DMS53 (cell line): Measurements from ENCODE around the gene DCDC2.
"Not testable (repeated sequence)": the region's sequence is repeated elsewhere in the genome, so short reads cannot be mapped to it uniquely, and the experiment has no call there.

Experiments used
- DNase-seq: peaks from one replicate; lab custom pipeline; 2025; lab: John Stamatoyannopoulos, UW

Gene DCDC2

DNA sequence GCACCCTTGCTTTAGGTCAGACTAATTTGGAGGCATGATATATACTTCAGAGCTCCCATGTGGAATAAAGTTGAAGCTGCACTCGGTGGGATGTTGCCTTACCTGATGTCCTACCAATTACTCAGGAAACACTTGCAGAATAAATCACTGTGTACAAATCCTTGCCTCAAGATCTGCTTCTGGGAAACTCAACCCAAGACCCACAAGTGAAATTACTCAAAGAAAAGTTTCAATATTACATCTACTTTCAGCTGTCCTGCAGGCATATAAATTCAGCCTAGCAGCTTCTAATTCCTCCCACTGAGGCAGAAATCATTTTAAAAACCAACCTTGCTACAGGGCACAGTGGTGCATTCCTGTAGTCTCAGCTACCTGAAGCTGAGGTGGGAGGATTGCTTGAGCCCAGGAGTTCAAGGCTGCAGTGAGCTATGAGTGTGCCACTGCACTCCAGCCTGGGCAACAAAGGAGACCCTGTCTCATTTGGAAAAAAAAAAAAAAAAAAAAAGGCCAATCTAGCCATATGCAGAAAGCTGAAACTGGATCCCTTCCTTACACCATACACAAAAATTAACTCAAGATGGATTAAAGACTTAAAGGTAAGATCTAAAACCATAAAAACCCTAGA, 20.7 kb upstream of the DCDC2 start:
- DNase-seq, result no peak

- no peak for DNase-seq
Observed at GRCh38 chr6:24376871-24377270, 19.0 kb upstream of the DCDC2 start.

DNA sequence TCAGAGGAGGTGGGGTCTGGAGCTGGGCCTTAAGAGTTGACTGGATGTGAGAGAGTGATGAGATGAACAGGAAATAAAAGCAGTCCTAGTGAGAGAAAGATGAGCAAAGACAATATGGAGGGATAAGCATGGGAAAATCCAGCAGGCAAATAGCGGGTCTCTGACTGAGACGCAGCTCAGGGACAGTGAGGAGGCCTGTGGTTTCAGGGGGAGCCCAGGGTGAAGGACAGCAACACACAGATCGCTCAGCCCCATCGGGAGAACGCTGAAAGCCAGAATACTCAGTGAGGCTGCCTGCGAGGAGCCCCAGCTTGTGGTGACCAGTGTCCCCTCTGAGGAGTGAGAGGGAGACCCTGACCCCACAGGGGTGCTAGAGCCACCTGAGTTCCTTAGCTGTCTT, 16.8 kb upstream of the DCDC2 start:
- no peak for DNase-seq

DNA sequence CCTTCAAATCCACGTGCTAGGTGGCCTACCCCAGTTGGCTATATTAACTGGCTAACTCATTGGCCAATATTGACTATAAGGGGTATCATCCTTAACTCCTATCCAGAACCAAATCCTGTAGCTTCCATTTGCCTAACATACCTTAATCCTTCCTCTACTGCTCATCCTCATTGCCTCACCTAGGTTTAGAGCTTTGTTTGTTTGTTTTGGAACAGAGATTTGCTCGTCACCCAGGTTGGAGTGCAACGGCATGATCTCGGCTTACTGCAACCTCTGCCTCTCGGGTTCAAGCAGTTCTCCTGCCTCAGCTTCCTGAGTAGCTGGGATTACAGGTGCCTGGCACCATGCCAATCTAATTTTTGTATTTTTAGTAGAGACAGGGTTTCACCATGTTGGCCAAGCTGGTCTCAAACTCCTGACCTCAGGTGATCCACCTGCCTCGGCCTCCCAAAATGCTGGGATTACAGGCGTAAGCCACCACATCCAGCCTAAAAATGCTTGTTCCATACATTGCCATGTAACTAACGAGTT, 7.3 kb upstream of the DCDC2 start:
- DNase-seq, result peak; percentile 5

DNA sequence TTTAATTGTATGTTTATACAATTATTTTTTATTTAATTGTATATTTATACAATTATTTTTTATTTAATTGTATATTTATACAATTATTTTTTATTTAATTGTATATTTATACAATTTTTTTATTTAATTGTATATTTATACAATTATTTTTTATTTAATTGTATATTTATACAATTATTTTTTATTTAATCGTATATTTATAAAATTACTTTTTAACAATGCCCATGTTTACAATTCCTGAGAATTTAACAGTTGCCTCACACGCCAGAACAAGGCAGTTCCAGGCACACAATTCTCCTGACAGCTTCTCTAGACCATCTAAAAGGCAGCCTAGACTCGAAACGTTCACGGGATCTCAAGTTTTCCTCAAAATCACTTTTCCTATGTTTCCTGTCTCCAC, 4.5 kb upstream of the DCDC2 start:
- DNase-seq, result not testable (repeated sequence)

- DNase-seq, result peak; percentile 100
Observed at GRCh38 chr6:24359640-24360454, 2.0 kb upstream of the DCDC2 start.

- peak; percentile 84 for DNase-seq
Observed at GRCh38 chr6:24358219-24358821, 461 bp upstream of the DCDC2 start.

GRCh38 chr6:24356310-24356973, 1.4 kb downstream of the DCDC2 start:
- DNase-seq, result peak; percentile 35

- DNase-seq, result no peak
Observed at GRCh38 chr6:24355393-24355792, 2.5 kb downstream of the DCDC2 start.

DNA sequence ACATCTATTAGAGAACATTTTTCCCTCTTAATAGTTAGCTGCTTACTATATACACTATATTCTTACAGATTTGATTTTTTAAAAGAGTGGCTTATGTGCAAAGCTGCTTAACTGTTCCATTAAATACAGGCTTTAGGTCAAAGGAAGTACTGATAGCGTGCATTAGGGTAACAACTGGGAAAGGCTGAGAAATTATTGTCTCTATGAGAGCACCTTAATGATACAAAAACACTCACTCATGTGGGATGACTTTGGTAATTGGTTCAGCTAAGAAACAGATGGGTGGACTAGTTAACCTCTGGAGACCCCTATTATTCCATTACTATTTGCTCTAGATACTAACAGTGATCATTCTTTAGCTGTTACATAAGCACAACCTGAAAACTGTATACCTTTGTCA, 4.0 kb downstream of the DCDC2 start:
- DNase-seq, result no peak

DNA sequence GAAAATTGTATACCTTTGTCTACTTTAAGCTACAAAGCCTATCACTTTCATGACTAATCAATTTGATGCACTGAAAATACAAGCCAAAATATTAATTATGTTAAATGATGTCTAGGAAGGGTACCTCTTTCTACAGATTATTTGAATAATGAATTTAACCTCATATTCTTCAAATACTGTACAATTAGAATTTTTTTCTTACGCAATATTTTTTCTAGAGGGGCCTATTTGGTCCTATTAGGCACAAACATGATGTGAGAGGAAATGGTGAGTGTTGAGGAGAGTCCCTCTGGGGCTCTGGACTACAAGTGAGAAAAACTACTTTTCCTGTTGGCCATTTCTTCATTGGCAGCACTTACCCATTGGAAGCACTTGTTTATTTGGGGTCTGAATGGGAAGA, 5.4 kb downstream of the DCDC2 start:
- no peak for DNase-seq

DNA sequence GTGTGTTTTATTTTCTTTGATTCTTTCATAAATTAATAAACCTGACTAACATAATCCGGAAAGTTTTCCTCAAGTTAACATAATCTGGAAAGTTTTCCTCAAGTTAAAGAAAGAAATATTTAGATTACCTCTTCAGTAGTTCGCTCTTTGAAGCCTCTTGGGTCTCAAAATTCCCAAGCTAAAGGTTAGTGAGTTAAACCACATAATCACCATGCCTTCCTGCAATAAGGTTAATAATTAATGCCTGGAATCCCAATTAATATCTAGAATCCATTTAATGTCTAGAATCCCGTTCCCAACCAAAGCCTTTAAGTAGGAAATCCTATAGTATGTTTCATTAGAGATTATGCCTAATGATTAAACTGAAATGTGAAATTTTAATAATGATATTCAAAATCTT, 12.9 kb downstream of the DCDC2 start:
- no peak for DNase-seq

DNA sequence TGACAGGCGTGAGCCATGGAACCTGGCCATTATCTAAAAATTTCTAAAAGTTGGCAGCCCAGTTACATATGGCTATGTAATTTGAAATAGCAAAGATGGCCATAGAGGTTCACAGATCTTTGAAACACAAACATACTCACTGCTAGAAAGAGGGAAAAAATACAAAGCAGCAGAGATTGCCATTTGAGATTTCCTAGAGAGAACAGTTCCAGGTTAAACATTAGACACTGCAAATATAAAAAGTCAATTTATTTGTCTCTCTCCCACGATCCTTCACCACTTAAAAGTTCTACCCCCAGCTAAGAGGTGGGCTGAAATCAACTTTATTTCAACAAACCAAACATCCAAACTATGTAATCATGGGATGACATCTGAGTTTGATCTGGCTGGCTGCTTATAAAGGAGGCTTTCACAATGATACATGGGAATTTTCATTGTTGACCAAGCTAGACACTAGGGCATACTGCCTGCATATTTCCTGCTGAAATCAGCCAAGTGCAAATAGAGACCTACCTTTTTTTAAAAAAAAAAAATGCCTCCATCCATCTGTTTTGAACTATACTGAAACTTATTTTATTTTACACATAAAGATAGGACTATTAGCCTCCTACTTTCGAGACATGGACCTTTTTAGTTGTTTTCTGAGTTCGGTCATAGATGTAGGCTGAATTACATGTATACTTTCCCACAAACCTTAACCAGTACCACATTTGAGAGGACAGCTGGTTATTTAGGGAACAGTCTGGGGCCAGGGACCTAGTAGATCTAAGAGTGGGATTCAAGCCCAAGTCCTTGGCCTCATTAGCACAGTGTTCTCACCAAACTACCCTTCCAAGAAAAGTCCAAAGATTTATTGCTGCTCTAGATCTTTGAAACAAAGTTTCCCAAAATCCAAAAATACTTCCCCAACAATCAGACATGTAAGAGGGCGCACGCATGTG, 16.6 kb downstream of the DCDC2 start:
- peak; percentile 22 for DNase-seq

- no peak for DNase-seq
Observed at GRCh38 chr6:24339932-24340331, 17.9 kb downstream of the DCDC2 start.

DNA sequence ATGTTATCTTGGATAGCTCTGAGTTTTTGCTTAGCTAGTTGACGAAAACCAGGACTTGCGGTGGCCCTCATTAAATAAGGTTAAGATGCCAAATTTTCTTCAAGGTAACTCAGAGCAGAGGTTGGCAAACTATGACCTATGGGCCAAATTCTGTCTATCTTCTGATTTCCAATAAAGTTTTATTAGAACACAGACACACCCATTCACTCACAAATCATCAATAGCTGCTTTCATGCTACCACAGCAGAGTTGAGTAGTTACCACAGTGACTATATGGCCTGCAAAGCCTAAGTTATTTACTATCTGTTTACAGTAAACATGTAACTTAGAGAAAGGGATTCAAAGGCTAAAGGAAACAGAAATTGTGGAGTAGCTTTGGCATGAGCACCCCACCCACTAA, 23.6 kb downstream of the DCDC2 start:
- no peak for DNase-seq

DNA sequence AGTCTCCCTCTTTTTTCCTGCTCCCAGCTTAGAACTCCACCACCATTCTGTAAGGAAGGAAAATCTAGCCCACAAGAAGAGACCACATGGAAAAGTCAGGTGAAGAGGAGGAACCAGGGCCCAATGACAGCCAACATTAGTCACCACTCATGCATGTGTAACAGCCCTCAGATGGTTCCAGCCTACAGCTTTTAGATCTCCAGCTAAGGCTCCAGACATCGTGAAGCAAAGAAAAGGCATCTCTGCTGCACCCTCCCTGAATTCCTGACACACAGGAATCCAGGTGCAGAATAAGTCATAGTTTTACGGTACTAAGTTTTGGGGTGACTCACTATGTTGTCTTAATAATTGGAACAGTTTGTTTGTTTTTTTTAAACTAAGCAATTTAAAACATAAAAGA, 25.5 kb downstream of the DCDC2 start:
- DNase-seq, result no peak

DNA sequence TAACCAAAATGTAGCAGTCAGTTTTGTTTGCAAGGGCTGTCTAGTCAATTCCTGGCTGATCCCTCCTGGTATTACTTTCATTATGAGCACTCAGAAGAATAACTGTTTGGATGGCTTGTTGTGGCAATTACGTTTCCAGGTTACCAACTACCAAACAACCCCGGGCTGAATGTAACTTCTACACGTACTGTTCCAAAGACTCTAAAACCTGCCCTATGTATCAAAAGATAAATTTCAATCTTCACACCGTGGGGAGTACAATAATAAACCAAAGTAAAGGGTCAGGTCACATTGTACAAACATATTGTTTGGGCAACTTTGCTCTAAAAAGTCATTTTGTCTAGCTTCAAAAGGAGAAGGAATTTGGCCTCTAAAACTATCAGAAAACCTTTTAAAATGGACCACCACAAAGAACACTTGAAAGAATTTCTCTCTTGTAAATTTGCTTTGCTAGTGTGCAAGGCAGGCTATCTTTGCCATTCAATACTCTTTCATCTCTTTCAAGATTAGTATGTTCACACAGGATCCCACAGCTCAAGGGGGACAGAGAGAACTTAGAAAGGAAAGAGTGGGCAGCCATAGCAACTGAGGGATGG, 27.6 kb downstream of the DCDC2 start:
- DNase-seq, result peak; percentile 8

GRCh38 chr6:24329451-24329850, 28.4 kb downstream of the DCDC2 start:
- DNase-seq, result no peak

- no peak for DNase-seq
Observed at GRCh38 chr6:24329022-24329421, 28.8 kb downstream of the DCDC2 start.

- DNase-seq, result no peak
Observed at GRCh38 chr6:24327756-24328155, 30.1 kb downstream of the DCDC2 start.

- DNase-seq, result no peak
Observed at GRCh38 chr6:24325978-24326377, 31.9 kb downstream of the DCDC2 start.
